ENCODE measurements around the gene GATD1. TPM values are rescaled to one million over a fixed set of nuclear protein-coding genes. Genes with fewer than 3 reads are reported as not detected.
A peak's percentile ranks its signal among the peaks of the same experiment; 100 is the strongest.

GATD1 gene
- total and polyA plus RNA-seq, 2 experiments from 2014 or later, result 39.3 to 51.0 TPM

DNA sequence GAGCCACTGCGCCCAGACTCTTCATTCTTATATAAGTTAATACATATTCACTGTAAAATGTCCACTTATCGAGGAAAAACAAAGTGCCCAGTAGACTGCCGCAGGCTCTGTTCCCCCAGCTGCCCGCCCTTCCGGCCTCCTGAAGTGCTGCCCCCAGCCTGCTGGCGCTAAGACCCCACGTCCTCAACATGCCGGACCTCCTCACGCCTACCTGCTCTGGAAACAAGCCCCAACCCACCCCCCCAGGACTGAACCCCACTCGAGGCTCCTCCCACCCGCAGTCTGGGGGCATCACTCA lies 1.1 kb downstream of the GATD1 start (continued):
- TF ChIP-seq, protein P1, sequence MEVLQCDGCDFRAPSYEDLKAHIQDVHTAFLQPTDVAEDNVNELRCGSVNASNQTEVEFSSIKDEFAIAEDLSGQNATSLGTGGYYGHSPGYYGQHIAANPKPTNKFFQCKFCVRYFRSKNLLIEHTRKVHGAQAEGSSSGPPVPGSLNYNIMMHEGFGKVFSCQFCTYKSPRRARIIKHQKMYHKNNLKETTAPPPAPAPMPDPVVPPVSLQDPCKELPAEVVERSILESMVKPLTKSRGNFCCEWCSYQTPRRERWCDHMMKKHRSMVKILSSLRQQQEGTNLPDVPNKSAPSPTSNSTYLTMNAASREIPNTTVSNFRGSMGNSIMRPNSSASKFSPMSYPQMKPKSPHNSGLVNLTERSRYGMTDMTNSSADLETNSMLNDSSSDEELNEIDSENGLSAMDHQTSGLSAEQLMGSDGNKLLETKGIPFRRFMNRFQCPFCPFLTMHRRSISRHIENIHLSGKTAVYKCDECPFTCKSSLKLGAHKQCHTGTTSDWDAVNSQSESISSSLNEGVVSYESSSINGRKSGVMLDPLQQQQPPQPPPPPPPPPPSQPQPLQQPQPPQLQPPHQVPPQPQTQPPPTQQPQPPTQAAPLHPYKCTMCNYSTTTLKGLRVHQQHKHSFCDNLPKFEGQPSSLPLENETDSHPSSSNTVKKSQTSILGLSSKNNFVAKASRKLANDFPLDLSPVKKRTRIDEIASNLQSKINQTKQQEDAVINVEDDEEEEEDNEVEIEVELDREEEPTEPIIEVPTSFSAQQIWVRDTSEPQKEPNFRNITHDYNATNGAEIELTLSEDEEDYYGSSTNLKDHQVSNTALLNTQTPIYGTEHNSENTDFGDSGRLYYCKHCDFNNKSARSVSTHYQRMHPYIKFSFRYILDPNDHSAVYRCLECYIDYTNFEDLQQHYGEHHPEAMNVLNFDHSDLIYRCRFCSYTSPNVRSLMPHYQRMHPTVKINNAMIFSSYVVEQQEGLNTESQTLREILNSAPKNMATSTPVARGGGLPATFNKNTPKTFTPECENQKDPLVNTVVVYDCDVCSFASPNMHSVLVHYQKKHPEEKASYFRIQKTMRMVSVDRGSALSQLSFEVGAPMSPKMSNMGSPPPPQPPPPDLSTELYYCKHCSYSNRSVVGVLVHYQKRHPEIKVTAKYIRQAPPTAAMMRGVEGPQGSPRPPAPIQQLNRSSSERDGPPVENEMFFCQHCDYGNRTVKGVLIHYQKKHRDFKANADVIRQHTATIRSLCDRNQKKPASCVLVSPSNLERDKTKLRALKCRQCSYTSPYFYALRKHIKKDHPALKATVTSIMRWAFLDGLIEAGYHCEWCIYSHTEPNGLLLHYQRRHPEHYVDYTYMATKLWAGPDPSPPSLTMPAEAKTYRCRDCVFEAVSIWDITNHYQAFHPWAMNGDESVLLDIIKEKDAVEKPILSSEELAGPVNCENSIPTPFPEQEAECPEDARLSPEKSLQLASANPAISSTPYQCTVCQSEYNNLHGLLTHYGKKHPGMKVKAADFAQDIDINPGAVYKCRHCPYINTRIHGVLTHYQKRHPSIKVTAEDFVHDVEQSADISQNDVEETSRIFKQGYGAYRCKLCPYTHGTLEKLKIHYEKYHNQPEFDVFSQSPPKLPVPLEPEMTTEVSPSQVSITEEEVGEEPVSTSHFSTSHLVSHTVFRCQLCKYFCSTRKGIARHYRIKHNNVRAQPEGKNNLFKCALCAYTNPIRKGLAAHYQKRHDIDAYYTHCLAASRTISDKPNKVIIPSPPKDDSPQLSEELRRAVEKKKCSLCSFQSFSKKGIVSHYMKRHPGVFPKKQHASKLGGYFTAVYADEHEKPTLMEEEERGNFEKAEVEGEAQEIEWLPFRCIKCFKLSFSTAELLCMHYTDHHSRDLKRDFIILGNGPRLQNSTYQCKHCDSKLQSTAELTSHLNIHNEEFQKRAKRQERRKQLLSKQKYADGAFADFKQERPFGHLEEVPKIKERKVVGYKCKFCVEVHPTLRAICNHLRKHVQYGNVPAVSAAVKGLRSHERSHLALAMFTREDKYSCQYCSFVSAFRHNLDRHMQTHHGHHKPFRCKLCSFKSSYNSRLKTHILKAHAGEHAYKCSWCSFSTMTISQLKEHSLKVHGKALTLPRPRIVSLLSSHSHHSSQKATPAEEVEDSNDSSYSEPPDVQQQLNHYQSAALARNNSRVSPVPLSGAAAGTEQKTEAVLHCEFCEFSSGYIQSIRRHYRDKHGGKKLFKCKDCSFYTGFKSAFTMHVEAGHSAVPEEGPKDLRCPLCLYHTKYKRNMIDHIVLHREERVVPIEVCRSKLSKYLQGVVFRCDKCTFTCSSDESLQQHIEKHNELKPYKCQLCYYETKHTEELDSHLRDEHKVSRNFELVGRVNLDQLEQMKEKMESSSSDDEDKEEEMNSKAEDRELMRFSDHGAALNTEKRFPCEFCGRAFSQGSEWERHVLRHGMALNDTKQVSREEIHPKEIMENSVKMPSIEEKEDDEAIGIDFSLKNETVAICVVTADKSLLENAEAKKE (CRISPR knock-in tag; IDR thresholded peaks at IDR 0.05), result no peak
- no peak for TF ChIP-seq EZH2 (IDR thresholded peaks at IDR 0.05; ENCODE audit: low read depth, unreplicated experiment)

- Mint-ChIP-seq H3K4me3 (peak overlapping the region; percentile 87; the same call in 2 of the 3 replicates), H3K36me3 (ENCODE audit: low read depth) (peaks cover 20% of the 10 kb centered on the region), H3K27me3 (ENCODE audit: insufficient read depth, low read depth, poor library complexity) (peaks cover 14% of the 10 kb centered on the region), H3K9me3 (no peaks in the 10 kb centered on the region), H3K27ac (no peak overlapping the region), H3K4me1 (peaks cover 15% of the 10 kb centered on the region)
- Histone ChIP-seq H3K4me1 (ENCODE audit: insufficient read depth) (peaks cover 11% of the 10 kb centered on the region; the same call in 1 of the 2 replicates), H3K9me2 (ENCODE audit: insufficient read depth) (no peaks in the 10 kb centered on the region), H3K4me3 (no peak overlapping the region), H3K79me2 (replicated peaks; ENCODE audit: insufficient read depth) (peaks cover 43% of the 10 kb centered on the region), H3K36me3 (ENCODE audit: insufficient read depth) (no peaks in the 10 kb centered on the region; the same call in 1 of the 2 replicates), H3K4me2 (peak overlapping the region; percentile 90), H3K27me3 (ENCODE audit: insufficient read depth) (no peaks in the 10 kb centered on the region), H3F3A (replicated peaks; ENCODE audit: low read depth) (peaks cover 4% of the 10 kb centered on the region; the same call in 1 of the 2 replicates), H2AFZ (no peak overlapping the region), H4K20me1 (replicated peaks; ENCODE audit: insufficient read depth) (peaks cover 24% of the 10 kb centered on the region), H3K27ac (ENCODE audit: low read depth) (no peak overlapping the region)
- ATAC-seq (no peak), DNase-seq (ENCODE audit: low spot score) (no peak)
- no peak for TF ChIP-seq STAT1 (IDR thresholded peaks at IDR 0.05; ENCODE audit: unreplicated experiment)
- TF ChIP-seq ETS1 (IDR thresholded peaks at IDR 0.05), result no peak
- TF ChIP-seq EZH2phosphoT487 (IDR thresholded peaks at IDR 0.05; ENCODE audit: unreplicated experiment), result no peak
- TF ChIP-seq REST (IDR thresholded peaks at IDR 0.05; ENCODE audit: unreplicated experiment), result no peak
- no peak for TF ChIP-seq ZNF331 (CRISPR knock-in tag; IDR thresholded peaks at IDR 0.05; ENCODE audit: low read depth)
These were observed 2.3 kb downstream of the GATD1 start for GRCh38 chr11:774873-775592.

All from GM23338 (cell line).